ENCODE data around the gene NUDT8. TPM values are rescaled to one million over a fixed set of nuclear protein-coding genes. Genes with fewer than 3 reads are reported as not detected.

The NUDT8 gene
- total and polyA plus RNA-seq, 2 experiments from 2014 or later: 5.0 to 15.1 TPM

DNA sequence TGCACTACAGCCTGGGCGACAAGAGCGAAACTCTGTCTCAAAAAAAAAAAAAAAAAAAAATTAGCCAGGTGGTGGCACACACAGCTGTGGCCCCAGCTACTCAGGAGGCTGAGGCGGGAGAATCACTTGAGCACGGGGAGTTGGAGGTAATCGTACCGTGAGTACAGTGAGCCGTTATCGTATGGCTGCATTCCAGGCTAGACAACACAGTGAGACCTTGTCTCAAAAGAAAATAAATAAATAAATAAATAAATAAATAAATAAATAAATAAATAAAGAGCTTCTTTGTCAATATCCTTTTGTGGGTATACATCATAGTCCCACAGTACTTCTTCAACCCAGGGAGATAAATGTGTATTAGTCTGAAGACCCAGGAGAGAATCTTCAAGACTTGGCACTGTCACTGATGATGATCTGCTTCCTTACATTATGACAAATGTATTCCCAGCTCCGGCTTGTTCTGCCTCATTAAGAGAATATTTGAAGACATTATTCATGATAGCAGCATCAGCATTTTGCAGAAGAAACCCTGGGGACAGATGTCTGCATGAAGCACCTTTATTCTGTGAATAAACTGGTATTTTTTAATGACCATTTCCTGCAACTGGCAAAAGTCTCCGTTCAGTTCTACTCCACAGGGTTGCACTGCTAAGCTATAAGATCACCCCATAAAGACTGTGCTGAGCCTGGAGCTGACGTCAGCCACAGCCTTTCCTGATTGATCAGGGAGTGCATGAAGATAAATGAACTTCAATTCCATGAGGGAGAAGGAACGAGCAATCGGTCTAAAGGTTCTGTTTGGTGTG lies 22.4 kb upstream of the NUDT8 start:
- Histone ChIP-seq H3K9me2 (ENCODE audit: insufficient read depth) (no peaks in the 10 kb centered on the region), H3K4me2 (no peak overlapping the region), H4K20me1 (replicated peaks; ENCODE audit: insufficient read depth) (no peaks in the 10 kb centered on the region), H3K27ac (ENCODE audit: low read depth) (no peak overlapping the region), H3K4me3 (no peak overlapping the region), H3K27me3 (ENCODE audit: insufficient read depth) (no peaks in the 10 kb centered on the region), H2AFZ (no peak overlapping the region), H3F3A (replicated peaks; ENCODE audit: low read depth) (0 out of 2 replicates have a peak, but pooled peaks cover 4% of the 10 kb centered on the region), H3K4me1 (ENCODE audit: insufficient read depth) (no peaks in the 10 kb centered on the region), H3K79me2 (replicated peaks; ENCODE audit: insufficient read depth) (no peaks in the 10 kb centered on the region), H3K36me3 (ENCODE audit: insufficient read depth) (peaks cover 8% of the 10 kb centered on the region; the same call in 1 of the 2 replicates)
- Mint-ChIP-seq H3K27ac (no peak overlapping the region), H3K4me3 (no peak overlapping the region), H3K4me1 (peaks cover 7% of the 10 kb centered on the region; the same call in 2 of the 3 replicates), H3K27me3 (ENCODE audit: insufficient read depth, low read depth, poor library complexity) (peaks cover 11% of the 10 kb centered on the region), H3K9me3 (peaks cover 23% of the 10 kb centered on the region), H3K36me3 (ENCODE audit: low read depth) (peaks cover 5% of the 10 kb centered on the region; the same call in 2 of the 3 replicates)
- TF ChIP-seq, protein P1, sequence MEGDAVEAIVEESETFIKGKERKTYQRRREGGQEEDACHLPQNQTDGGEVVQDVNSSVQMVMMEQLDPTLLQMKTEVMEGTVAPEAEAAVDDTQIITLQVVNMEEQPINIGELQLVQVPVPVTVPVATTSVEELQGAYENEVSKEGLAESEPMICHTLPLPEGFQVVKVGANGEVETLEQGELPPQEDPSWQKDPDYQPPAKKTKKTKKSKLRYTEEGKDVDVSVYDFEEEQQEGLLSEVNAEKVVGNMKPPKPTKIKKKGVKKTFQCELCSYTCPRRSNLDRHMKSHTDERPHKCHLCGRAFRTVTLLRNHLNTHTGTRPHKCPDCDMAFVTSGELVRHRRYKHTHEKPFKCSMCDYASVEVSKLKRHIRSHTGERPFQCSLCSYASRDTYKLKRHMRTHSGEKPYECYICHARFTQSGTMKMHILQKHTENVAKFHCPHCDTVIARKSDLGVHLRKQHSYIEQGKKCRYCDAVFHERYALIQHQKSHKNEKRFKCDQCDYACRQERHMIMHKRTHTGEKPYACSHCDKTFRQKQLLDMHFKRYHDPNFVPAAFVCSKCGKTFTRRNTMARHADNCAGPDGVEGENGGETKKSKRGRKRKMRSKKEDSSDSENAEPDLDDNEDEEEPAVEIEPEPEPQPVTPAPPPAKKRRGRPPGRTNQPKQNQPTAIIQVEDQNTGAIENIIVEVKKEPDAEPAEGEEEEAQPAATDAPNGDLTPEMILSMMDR (conservative IDR thresholded peaks at IDR 0.05; ENCODE audit: low read depth in 2 of 2): no peak
- no peak for TF ChIP-seq ZNF114 (CRISPR knock-in tag; IDR thresholded peaks at IDR 0.05)
- no peak for TF ChIP-seq ZNF331 (CRISPR knock-in tag; IDR thresholded peaks at IDR 0.05; ENCODE audit: low read depth)
- no peak for TF ChIP-seq NANOG (IDR thresholded peaks at IDR 0.05; ENCODE audit: borderline replicate concordance)
- TF ChIP-seq EZH2phosphoT487 (IDR thresholded peaks at IDR 0.05; ENCODE audit: unreplicated experiment): no peak
- no peak for TF ChIP-seq STAT1 (IDR thresholded peaks at IDR 0.05; ENCODE audit: unreplicated experiment)
- TF ChIP-seq CREB1 (CRISPR knock-in tag; IDR thresholded peaks at IDR 0.05; ENCODE audit: low read depth): no peak
- TF ChIP-seq, protein P2, sequence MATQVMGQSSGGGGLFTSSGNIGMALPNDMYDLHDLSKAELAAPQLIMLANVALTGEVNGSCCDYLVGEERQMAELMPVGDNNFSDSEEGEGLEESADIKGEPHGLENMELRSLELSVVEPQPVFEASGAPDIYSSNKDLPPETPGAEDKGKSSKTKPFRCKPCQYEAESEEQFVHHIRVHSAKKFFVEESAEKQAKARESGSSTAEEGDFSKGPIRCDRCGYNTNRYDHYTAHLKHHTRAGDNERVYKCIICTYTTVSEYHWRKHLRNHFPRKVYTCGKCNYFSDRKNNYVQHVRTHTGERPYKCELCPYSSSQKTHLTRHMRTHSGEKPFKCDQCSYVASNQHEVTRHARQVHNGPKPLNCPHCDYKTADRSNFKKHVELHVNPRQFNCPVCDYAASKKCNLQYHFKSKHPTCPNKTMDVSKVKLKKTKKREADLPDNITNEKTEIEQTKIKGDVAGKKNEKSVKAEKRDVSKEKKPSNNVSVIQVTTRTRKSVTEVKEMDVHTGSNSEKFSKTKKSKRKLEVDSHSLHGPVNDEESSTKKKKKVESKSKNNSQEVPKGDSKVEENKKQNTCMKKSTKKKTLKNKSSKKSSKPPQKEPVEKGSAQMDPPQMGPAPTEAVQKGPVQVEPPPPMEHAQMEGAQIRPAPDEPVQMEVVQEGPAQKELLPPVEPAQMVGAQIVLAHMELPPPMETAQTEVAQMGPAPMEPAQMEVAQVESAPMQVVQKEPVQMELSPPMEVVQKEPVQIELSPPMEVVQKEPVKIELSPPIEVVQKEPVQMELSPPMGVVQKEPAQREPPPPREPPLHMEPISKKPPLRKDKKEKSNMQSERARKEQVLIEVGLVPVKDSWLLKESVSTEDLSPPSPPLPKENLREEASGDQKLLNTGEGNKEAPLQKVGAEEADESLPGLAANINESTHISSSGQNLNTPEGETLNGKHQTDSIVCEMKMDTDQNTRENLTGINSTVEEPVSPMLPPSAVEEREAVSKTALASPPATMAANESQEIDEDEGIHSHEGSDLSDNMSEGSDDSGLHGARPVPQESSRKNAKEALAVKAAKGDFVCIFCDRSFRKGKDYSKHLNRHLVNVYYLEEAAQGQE (IDR thresholded peaks at IDR 0.05; ENCODE audit: unreplicated experiment): no peak
- no peak for TF ChIP-seq EZH2 (IDR thresholded peaks at IDR 0.05; ENCODE audit: low read depth, unreplicated experiment)
- TF ChIP-seq, protein P3, sequence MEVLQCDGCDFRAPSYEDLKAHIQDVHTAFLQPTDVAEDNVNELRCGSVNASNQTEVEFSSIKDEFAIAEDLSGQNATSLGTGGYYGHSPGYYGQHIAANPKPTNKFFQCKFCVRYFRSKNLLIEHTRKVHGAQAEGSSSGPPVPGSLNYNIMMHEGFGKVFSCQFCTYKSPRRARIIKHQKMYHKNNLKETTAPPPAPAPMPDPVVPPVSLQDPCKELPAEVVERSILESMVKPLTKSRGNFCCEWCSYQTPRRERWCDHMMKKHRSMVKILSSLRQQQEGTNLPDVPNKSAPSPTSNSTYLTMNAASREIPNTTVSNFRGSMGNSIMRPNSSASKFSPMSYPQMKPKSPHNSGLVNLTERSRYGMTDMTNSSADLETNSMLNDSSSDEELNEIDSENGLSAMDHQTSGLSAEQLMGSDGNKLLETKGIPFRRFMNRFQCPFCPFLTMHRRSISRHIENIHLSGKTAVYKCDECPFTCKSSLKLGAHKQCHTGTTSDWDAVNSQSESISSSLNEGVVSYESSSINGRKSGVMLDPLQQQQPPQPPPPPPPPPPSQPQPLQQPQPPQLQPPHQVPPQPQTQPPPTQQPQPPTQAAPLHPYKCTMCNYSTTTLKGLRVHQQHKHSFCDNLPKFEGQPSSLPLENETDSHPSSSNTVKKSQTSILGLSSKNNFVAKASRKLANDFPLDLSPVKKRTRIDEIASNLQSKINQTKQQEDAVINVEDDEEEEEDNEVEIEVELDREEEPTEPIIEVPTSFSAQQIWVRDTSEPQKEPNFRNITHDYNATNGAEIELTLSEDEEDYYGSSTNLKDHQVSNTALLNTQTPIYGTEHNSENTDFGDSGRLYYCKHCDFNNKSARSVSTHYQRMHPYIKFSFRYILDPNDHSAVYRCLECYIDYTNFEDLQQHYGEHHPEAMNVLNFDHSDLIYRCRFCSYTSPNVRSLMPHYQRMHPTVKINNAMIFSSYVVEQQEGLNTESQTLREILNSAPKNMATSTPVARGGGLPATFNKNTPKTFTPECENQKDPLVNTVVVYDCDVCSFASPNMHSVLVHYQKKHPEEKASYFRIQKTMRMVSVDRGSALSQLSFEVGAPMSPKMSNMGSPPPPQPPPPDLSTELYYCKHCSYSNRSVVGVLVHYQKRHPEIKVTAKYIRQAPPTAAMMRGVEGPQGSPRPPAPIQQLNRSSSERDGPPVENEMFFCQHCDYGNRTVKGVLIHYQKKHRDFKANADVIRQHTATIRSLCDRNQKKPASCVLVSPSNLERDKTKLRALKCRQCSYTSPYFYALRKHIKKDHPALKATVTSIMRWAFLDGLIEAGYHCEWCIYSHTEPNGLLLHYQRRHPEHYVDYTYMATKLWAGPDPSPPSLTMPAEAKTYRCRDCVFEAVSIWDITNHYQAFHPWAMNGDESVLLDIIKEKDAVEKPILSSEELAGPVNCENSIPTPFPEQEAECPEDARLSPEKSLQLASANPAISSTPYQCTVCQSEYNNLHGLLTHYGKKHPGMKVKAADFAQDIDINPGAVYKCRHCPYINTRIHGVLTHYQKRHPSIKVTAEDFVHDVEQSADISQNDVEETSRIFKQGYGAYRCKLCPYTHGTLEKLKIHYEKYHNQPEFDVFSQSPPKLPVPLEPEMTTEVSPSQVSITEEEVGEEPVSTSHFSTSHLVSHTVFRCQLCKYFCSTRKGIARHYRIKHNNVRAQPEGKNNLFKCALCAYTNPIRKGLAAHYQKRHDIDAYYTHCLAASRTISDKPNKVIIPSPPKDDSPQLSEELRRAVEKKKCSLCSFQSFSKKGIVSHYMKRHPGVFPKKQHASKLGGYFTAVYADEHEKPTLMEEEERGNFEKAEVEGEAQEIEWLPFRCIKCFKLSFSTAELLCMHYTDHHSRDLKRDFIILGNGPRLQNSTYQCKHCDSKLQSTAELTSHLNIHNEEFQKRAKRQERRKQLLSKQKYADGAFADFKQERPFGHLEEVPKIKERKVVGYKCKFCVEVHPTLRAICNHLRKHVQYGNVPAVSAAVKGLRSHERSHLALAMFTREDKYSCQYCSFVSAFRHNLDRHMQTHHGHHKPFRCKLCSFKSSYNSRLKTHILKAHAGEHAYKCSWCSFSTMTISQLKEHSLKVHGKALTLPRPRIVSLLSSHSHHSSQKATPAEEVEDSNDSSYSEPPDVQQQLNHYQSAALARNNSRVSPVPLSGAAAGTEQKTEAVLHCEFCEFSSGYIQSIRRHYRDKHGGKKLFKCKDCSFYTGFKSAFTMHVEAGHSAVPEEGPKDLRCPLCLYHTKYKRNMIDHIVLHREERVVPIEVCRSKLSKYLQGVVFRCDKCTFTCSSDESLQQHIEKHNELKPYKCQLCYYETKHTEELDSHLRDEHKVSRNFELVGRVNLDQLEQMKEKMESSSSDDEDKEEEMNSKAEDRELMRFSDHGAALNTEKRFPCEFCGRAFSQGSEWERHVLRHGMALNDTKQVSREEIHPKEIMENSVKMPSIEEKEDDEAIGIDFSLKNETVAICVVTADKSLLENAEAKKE (CRISPR knock-in tag; IDR thresholded peaks at IDR 0.05): no peak
- no peak for TF ChIP-seq POLR2AphosphoS5 (IDR thresholded peaks at IDR 0.05; ENCODE audit: low read depth)
- TF ChIP-seq, protein P4, sequence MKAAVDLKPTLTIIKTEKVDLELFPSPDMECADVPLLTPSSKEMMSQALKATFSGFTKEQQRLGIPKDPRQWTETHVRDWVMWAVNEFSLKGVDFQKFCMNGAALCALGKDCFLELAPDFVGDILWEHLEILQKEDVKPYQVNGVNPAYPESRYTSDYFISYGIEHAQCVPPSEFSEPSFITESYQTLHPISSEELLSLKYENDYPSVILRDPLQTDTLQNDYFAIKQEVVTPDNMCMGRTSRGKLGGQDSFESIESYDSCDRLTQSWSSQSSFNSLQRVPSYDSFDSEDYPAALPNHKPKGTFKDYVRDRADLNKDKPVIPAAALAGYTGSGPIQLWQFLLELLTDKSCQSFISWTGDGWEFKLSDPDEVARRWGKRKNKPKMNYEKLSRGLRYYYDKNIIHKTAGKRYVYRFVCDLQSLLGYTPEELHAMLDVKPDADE (IDR thresholded peaks at IDR 0.05): no peak
- no peak for TF ChIP-seq JUNB (IDR thresholded peaks at IDR 0.05; ENCODE audit: unreplicated experiment)
- ATAC-seq: no peak
- DNase-seq (ENCODE audit: low spot score): no peak

Data from GM23338 (cell line).